ENCODE measurements around the gene PRR18.

Gene PRR18

DNA sequence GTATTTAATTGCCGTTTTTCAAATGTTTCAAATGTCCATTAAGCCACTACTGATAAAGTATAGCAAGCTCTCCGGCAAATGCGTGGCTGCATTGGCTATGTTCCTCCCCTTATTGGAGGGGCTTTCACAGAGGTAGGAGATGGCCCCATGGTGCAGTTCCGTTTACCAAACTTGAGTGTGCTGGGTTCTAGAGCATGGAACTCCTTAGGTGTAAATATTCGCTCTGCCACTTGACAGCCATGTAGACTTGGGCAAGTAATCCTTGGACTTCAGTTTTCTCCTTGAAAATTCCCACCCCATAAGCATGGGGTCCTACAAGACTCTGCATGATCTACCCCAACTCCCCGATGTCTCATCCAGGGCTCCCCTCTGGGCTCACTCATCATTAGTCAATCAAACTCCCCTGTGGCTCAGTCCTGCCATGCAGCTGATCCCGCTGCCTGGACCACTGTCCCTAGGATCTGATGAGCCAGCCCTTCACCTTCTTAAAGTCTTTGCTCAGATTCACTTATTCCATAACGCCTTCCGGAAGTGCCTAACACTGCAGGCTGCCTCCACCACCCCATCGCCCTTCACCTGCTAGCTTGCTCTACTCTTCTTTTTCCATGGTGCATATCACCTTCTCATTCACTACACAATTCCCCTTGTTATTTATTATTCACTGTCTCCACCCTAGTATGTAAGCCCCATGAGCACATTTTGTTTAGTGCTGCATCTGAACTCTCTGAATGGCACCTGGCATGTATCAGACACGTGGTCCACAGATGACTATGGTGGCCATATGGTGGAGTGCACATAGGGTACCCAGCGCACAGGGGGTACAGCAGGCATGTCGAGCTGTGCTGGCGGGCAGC, 18.8 kb downstream of the PRR18 start:
- Histone ChIP-seq H3K9me3 (ENCODE audit: control insufficient read depth, low read length) (no peaks in the 10 kb centered on the region), H3K27me3 (ENCODE audit: control insufficient read depth, insufficient read depth, low read length, poor library complexity, severe bottlenecking) (no peaks in the 10 kb centered on the region), H3K4me1 (ENCODE audit: control insufficient read depth, insufficient read depth, low read length) (peaks cover 9% of the 10 kb centered on the region), H3K36me3 (ENCODE audit: control insufficient read depth, insufficient read depth, low read length) (no peaks in the 10 kb centered on the region), H3K27ac (ENCODE audit: insufficient read depth, low read depth, low read length, poor library complexity, severe bottlenecking) (no peak overlapping the region), H3K4me3 (ENCODE audit: insufficient read depth, low read depth, low read length) (no peak overlapping the region)
- WGBS, 2 experiments, result 88 to 89% methylated on average over 14 of the region's 14 CpGs

DNA sequence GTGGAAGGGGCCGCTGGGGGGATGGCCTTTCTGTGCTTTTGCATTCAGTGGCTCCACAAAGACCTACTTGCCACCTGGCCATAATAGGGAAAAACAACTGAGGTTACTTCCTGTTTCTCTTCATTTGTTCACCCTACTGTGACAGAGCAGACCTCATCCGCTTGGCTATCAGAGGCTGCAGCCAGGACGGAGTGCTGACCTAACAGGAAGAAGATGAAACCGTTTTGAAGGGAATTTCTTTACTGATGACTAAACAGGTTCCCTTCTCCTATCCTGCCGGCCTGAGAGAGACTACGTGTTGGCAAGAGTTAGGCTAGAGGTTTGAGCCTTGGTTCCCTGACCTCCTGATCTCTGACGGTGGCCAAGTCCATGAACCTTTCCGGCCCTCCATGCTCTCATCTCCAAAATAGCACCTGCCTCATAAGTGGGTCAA, 21.3 kb downstream of the PRR18 start:
- H3K9me3 ChIP-seq (ENCODE audit: control insufficient read depth, low read length), result no peaks in the 10 kb centered on the region
- WGBS, 2 experiments, result 70 to 75% methylated on average over 8 of the region's 8 CpGs

DNA sequence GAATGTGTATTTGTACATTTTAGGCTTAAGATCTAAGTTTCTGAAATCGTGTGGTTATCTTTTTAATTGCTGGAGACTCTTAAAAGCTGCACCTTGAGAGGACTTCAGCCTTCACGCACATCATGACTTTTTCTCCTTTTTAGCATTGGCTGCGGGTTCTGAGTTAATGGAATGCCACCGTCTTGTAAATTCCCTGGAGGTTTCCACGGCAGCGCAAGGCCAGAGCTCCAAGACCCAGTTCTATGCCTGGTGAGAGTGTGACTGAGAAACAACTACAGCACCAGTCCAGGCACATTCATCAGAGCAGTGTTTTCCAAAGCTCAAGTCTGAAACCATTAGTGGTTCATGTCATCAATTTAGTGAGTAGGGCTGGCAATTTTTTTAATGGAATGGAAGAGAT, 23.0 kb downstream of the PRR18 start:
- H3K4me1 ChIP-seq (ENCODE audit: control insufficient read depth, insufficient read depth, low read length), result peaks cover 11% of the 10 kb centered on the region
- no peak overlapping the region for H3K4me3 ChIP-seq (ENCODE audit: insufficient read depth, low read depth, low read length)
- WGBS, 2 experiments, result 54 to 57% methylated on average over 6 of the region's 6 CpGs
- no peaks in the 10 kb centered on the region for H3K27me3 ChIP-seq (ENCODE audit: control insufficient read depth, insufficient read depth, low read length, poor library complexity, severe bottlenecking)
- no peaks in the 10 kb centered on the region for H3K9me3 ChIP-seq (ENCODE audit: control insufficient read depth, low read length)
- H3K36me3 ChIP-seq (ENCODE audit: control insufficient read depth, insufficient read depth, low read length), result no peaks in the 10 kb centered on the region
- H3K27ac ChIP-seq (ENCODE audit: insufficient read depth, low read depth, low read length, poor library complexity, severe bottlenecking), result peak overlapping the region; percentile 67

More for the DNA sequence above, 21.3 kb downstream of the PRR18 start:
- peaks cover 11% of the 10 kb centered on the region for H3K4me1 ChIP-seq (ENCODE audit: control insufficient read depth, insufficient read depth, low read length)
- no peaks in the 10 kb centered on the region for H3K27me3 ChIP-seq (ENCODE audit: control insufficient read depth, insufficient read depth, low read length, poor library complexity, severe bottlenecking)
- H3K4me3 ChIP-seq (ENCODE audit: insufficient read depth, low read depth, low read length), result no peak overlapping the region
- no peak overlapping the region for H3K27ac ChIP-seq (ENCODE audit: insufficient read depth, low read depth, low read length, poor library complexity, severe bottlenecking)
- no peaks in the 10 kb centered on the region for H3K36me3 ChIP-seq (ENCODE audit: control insufficient read depth, insufficient read depth, low read length)

DNA sequence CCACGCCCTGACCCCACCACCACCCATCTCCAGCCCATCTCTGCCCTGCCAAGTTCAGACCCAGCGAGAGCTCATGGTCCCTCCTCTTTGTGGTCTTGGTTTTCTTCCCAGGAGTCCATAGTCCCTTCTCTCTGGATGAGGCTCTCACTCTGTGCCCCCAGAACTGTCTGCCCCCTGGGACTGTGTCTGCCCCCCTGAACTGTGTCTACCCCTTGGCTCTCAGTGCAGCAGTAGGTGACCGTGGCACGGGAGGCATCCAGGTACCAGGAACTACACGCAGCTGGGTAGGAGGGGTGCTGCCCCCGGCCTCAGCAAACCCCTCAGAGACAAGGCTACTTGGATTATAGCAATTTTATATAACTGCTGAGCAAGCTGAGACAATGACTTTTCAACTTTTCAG, 23.6 kb downstream of the PRR18 start:
- H3K4me3 ChIP-seq (ENCODE audit: insufficient read depth, low read depth, low read length), result no peak overlapping the region
- peaks cover 11% of the 10 kb centered on the region for H3K4me1 ChIP-seq (ENCODE audit: control insufficient read depth, insufficient read depth, low read length)
- no peaks in the 10 kb centered on the region for H3K36me3 ChIP-seq (ENCODE audit: control insufficient read depth, insufficient read depth, low read length)
- no peaks in the 10 kb centered on the region for H3K9me3 ChIP-seq (ENCODE audit: control insufficient read depth, low read length)
- H3K27me3 ChIP-seq (ENCODE audit: control insufficient read depth, insufficient read depth, low read length, poor library complexity, severe bottlenecking), result no peaks in the 10 kb centered on the region
- WGBS, 2 experiments, result 90 to 96% methylated on average over 6 of the region's 6 CpGs
- H3K27ac ChIP-seq (ENCODE audit: insufficient read depth, low read depth, low read length, poor library complexity, severe bottlenecking), result no peak overlapping the region

DNA sequence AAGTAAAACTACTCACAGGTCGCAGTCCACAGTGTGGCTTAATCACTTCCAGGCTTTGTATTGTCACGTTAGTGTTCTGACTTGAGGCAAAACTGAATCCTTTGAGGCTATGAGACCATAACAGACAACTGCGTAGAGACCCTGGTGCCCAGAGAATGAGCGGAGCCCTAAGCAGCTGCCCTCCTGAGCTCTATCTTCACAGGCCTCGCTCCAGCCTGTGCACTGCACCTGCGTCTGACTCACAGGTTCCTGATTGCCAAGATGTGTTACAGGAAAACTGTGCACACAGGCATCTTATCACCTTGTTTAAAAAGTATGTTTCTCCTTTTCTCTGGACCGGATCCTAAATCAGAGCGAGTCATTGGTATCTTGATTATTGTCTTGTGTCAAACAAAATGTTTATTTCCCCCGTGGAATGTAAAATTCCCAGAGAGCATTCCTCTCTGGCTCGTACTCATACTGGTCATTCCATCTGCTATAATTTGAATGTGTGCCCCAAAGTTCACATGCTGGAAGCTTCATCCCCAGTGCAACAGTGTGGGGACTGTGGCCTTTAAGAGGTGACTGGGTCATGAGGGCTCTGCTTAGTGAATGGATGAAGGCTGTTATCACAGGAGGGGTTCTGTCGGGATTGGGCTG, 25.7 kb downstream of the PRR18 start:
- H3K27me3 ChIP-seq (ENCODE audit: control insufficient read depth, insufficient read depth, low read length, poor library complexity, severe bottlenecking), result no peaks in the 10 kb centered on the region
- H3K9me3 ChIP-seq (ENCODE audit: control insufficient read depth, low read length), result no peaks in the 10 kb centered on the region
- 91 to 94% methylated on average over 10 to 11 of the region's 11 CpGs for WGBS, 2 experiments
- H3K27ac ChIP-seq (ENCODE audit: insufficient read depth, low read depth, low read length, poor library complexity, severe bottlenecking), result no peak overlapping the region
- H3K4me3 ChIP-seq (ENCODE audit: insufficient read depth, low read depth, low read length), result no peak overlapping the region
- H3K4me1 ChIP-seq (ENCODE audit: control insufficient read depth, insufficient read depth, low read length), result peaks cover 11% of the 10 kb centered on the region
- no peaks in the 10 kb centered on the region for H3K36me3 ChIP-seq (ENCODE audit: control insufficient read depth, insufficient read depth, low read length)

DNA sequence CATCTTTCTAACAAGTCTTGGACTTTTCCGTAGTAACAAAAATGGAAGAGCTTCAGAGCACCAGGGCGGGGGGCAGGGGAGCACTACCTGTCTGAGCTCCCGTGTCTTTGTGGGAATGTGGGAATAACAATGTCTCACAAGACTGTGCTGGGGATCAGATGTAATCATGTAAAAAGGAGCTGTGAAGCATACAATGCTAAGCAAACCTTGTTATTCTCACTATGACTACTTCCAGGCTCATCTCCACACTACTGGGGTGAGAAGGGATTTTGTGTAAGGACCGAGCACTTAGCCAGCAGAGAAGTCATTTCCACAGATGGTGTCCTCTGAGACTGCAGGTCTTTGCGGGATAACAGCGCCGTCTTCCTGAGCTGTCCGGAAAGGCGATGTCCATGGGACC, 27.1 kb downstream of the PRR18 start:
- WGBS, 2 experiments, result 96 to 99% methylated on average over 9 of the region's 9 CpGs
- peaks cover 11% of the 10 kb centered on the region for H3K4me1 ChIP-seq (ENCODE audit: control insufficient read depth, insufficient read depth, low read length)
- H3K9me3 ChIP-seq (ENCODE audit: control insufficient read depth, low read length), result no peaks in the 10 kb centered on the region
- no peaks in the 10 kb centered on the region for H3K36me3 ChIP-seq (ENCODE audit: control insufficient read depth, insufficient read depth, low read length)
- no peaks in the 10 kb centered on the region for H3K27me3 ChIP-seq (ENCODE audit: control insufficient read depth, insufficient read depth, low read length, poor library complexity, severe bottlenecking)
- no peak overlapping the region for H3K27ac ChIP-seq (ENCODE audit: insufficient read depth, low read depth, low read length, poor library complexity, severe bottlenecking)
- no peak overlapping the region for H3K4me3 ChIP-seq (ENCODE audit: insufficient read depth, low read depth, low read length)

DNA sequence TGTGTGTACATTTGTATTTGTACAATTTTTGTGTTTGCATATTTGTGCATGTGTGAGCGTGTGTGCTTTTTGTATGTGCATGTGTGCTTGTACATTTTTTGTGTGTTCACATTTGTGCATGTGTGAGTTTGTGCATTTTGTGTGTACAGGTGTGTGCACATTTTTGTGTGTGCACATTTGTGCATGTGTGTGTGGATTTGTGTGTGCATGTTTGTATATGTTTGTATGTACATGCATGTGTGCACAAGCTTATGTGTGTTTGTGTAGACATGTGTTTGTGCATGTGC, 28.9 kb downstream of the PRR18 start:
- WGBS, 2 experiments, result 86 to 95% methylated on average over 1 of the region's 1 CpG
- Histone ChIP-seq H3K4me3 (ENCODE audit: insufficient read depth, low read depth, low read length) (no peak overlapping the region), H3K36me3 (ENCODE audit: control insufficient read depth, insufficient read depth, low read length) (no peaks in the 10 kb centered on the region), H3K27ac (ENCODE audit: insufficient read depth, low read depth, low read length, poor library complexity, severe bottlenecking) (no peak overlapping the region), H3K9me3 (ENCODE audit: control insufficient read depth, low read length) (no peaks in the 10 kb centered on the region), H3K4me1 (ENCODE audit: control insufficient read depth, insufficient read depth, low read length) (peaks cover 1% of the 10 kb centered on the region), H3K27me3 (ENCODE audit: control insufficient read depth, insufficient read depth, low read length, poor library complexity, severe bottlenecking) (peaks cover 5% of the 10 kb centered on the region)

DNA sequence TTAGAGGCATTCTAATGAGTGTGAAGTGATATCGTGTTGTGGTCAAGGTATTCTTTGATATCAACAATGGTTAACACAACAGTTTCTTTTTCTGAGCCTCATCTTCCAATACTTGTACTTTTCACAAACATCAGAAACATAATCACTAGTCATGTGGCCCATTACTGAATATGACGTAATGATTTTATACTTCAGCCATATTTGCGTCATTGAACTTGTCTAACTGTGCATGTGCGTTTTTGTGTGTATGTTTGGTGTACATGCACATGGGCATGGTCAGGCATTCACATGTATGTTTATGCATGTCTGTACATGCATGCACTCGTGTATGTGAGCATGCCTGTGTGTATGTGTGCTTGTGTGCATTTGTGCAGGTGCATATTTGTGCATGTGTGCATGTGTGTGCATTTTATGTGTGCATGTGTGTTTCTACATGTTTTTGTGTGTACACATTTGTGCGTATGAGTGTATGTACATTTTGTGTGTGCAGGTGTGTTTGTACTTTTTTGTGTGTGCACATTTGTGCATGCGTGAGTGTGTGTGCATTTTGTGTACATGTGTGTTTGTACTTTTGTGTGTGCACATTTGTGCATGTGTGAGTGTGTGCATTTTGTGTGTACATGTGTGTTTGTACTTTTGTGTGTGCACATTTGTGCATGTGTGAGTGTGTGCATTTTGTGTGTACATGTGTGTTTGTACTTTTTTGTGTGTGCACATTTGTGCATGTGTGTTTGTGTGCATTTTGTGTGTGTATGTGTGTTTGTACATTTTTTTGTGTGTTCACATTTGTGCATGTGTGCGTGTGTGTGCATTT, 29.4 kb downstream of the PRR18 start:
- peaks cover 5% of the 10 kb centered on the region for H3K27me3 ChIP-seq (ENCODE audit: control insufficient read depth, insufficient read depth, low read length, poor library complexity, severe bottlenecking)
- H3K36me3 ChIP-seq (ENCODE audit: control insufficient read depth, insufficient read depth, low read length), result no peaks in the 10 kb centered on the region
- no peak overlapping the region for H3K4me3 ChIP-seq (ENCODE audit: insufficient read depth, low read depth, low read length)
- no peaks in the 10 kb centered on the region for H3K9me3 ChIP-seq (ENCODE audit: control insufficient read depth, low read length)
- H3K27ac ChIP-seq (ENCODE audit: insufficient read depth, low read depth, low read length, poor library complexity, severe bottlenecking), result no peak overlapping the region
- 74 to 76% methylated on average over 7 to 8 of the region's 8 CpGs for WGBS, 2 experiments
- H3K4me1 ChIP-seq (ENCODE audit: control insufficient read depth, insufficient read depth, low read length), result no peaks in the 10 kb centered on the region

DNA sequence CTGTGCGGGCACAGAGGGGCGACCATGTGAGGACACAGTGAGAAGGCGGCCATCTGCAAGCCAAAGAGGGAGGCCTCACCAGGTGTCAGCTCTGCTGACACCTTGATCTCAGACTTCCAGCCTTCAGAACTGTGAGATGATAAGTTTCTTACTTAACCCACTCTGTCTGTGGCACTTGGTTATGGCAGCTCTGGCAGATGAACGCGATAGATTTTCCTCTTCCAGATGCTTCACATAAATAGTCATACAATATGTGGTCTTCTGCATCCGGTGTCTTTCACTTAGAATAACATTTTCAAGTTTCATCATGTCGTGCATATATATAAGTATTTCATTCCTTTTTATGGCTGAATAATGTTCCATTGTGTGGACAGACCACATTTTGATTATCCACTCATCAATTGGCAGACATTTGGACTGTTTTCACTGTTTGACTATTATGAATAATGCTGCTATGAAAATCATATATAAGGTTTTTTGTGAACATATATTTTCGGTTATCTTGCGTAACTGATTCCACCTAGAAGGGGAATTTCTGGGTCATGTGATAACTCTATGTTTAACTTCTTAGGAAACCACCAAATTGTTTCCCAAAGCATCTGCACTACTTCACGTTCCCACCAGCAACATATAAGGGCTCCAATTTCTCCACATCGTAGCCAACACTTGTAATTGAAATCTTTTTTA, 30.2 kb downstream of the PRR18 start:
- Histone ChIP-seq H3K9me3 (ENCODE audit: control insufficient read depth, low read length) (no peaks in the 10 kb centered on the region), H3K36me3 (ENCODE audit: control insufficient read depth, insufficient read depth, low read length) (no peaks in the 10 kb centered on the region), H3K27ac (ENCODE audit: insufficient read depth, low read depth, low read length, poor library complexity, severe bottlenecking) (no peak overlapping the region), H3K4me3 (ENCODE audit: insufficient read depth, low read depth, low read length) (no peak overlapping the region), H3K27me3 (ENCODE audit: control insufficient read depth, insufficient read depth, low read length, poor library complexity, severe bottlenecking) (peaks cover 5% of the 10 kb centered on the region), H3K4me1 (ENCODE audit: control insufficient read depth, insufficient read depth, low read length) (no peaks in the 10 kb centered on the region)
- 90 to 91% methylated on average over 8 to 11 of the region's 11 CpGs for WGBS, 2 experiments
